Measurements from ENCODE around the gene MAML3. TPM values are rescaled to one million over a fixed set of nuclear protein-coding genes. Genes with fewer than 3 reads are reported as not detected.

The MAML3 gene
- total and polyA plus RNA-seq, 2 of the 13 experiments (the other 11 are each of a cell fraction or from before 2014, with no cell fraction given) = 0.05 to 0.13 TPM

DNA sequence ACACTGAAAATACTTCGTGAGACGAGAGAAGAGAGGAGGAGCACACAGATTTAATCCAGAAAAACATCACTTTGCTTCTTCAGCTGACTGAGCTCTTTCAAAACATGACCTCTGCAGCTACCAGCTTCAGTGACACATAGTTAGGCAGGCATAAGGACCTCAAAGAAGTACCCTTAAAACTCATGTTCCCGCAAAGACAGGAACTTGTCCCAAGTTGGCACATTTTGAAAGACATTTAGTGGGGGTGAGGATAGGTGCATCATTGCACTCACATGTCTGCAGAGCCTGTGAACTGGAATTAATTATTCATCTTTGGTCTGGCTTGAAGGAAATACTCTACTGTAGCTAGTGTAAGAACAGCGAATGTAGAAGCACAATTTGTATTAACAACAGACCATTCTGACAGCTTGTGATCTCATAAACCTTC is 266.6 kb downstream of the MAML3 start (continued):
- TF ChIP-seq, protein P1, sequence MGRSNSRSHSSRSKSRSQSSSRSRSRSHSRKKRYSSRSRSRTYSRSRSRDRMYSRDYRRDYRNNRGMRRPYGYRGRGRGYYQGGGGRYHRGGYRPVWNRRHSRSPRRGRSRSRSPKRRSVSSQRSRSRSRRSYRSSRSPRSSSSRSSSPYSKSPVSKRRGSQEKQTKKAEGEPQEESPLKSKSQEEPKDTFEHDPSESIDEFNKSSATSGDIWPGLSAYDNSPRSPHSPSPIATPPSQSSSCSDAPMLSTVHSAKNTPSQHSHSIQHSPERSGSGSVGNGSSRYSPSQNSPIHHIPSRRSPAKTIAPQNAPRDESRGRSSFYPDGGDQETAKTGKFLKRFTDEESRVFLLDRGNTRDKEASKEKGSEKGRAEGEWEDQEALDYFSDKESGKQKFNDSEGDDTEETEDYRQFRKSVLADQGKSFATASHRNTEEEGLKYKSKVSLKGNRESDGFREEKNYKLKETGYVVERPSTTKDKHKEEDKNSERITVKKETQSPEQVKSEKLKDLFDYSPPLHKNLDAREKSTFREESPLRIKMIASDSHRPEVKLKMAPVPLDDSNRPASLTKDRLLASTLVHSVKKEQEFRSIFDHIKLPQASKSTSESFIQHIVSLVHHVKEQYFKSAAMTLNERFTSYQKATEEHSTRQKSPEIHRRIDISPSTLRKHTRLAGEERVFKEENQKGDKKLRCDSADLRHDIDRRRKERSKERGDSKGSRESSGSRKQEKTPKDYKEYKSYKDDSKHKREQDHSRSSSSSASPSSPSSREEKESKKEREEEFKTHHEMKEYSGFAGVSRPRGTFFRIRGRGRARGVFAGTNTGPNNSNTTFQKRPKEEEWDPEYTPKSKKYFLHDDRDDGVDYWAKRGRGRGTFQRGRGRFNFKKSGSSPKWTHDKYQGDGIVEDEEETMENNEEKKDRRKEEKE (IDR thresholded peaks at IDR 0.05) = no peak
- no peak for TF ChIP-seq STAG1 (CRISPR knock-in tag; IDR thresholded peaks at IDR 0.05)

DNA sequence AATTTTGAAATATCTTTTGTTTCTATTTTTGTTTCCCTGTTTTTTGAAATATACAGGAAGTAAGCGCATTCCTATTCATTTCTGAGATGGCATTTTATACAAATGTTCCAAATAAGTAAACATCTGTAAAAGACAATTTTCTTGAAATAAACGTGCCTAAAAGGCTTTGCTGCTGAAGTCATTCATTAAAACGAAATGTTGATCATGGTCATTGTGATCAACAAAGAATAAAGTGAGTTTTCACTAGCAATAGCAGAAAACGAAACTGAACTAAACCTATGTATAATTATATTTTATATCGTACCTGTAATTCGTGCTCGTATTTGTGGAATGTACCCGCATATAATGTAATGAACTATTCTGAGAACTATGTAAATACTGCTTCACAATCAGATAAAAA is 267.2 kb downstream of the MAML3 start:
- Histone ChIP-seq H3K27me3 (ENCODE audit: control insufficient read depth in 1 of 2, insufficient read depth in 2 of 2, low read length in 2 of 2) (peaks cover 0 to 13% of the 10 kb centered on the region in 2 experiments; a peak in 2 of 5 replicates), H3K27ac (ENCODE audit: extremely low read length, insufficient read depth, low read length) (no peak overlapping the region), H3K4me3 (replicated peaks in 1 of 3; ENCODE audit: insufficient read depth in 1 of 3, low read depth in 2 of 3, low read length in 3 of 3) (no peak overlapping the region), H2AFZ (ENCODE audit: low read length) (no peak overlapping the region), H4K20me1 (ENCODE audit: insufficient read depth, low read length) (no peaks in the 10 kb centered on the region), H3K9ac (ENCODE audit: insufficient read depth, low read depth, low read length) (no peak overlapping the region), H3K36me3 (replicated peaks in 1 of 2; ENCODE audit: control insufficient read depth in 1 of 2, insufficient read depth in 2 of 2, low read length in 2 of 2) (no peaks in the 10 kb centered on the region), H3K79me2 (ENCODE audit: insufficient read depth, low read length) (no peaks in the 10 kb centered on the region), H3K4me2 (ENCODE audit: low read depth, low read length) (peak overlapping the region; percentile 14; the same call in 1 of the 2 replicates), H3K9me3 (ENCODE audit: low read length) (no peaks in the 10 kb centered on the region), H3K4me1 (ENCODE audit: insufficient read depth, low read length) (peaks cover 40% of the 10 kb centered on the region)
- in situ Hi-C loops (cut with HindIII; ENCODE audit: extremely low pct_ligation_motif_present, low pct_unique_long_range_greater_than_20kb) = no loop called here
- intact Hi-C loops (cut with micrococcal nuclease; ENCODE audit: unreplicated experiment) = no loop called here
- CTCF ChIA-PET (ENCODE audit: low intra/inter-chr PET ratio, low total read pairs) = no interaction called here
- 47% methylated on average over 8 of the region's 8 CpGs for WGBS (ENCODE audit: low lambda C conversion rate)
- DNase-seq (ENCODE audit: low spot score) = no peak
- POLR2A ChIA-PET = no interaction called here
- FAIRE-seq = no peak
- no peak for ATAC-seq
- TF ChIP-seq MIER3 (CRISPR knock-in tag; IDR thresholded peaks at IDR 0.05; ENCODE audit: borderline replicate concordance) (no peak), ZNF484 (CRISPR knock-in tag; IDR thresholded peaks at IDR 0.05; ENCODE audit: borderline replicate concordance, low read depth) (no peak), RBFOX2 (IDR thresholded peaks at IDR 0.05; ENCODE audit: low read depth, low read length) (no peak), KLF15 (CRISPR knock-in tag; IDR thresholded peaks at IDR 0.05; ENCODE audit: borderline replicate concordance) (no peak), SMARCC2 (IDR thresholded peaks at IDR 0.05) (no peak), LCORL (IDR thresholded peaks at IDR 0.05) (no peak), LCORL (CRISPR knock-in tag; IDR thresholded peaks at IDR 0.05) (no peak), ZNF562 (CRISPR knock-in tag; IDR thresholded peaks at IDR 0.05; ENCODE audit: borderline replicate concordance) (no peak)
- TF ChIP-seq, protein P2, sequence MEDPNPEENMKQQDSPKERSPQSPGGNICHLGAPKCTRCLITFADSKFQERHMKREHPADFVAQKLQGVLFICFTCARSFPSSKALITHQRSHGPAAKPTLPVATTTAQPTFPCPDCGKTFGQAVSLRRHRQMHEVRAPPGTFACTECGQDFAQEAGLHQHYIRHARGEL (CRISPR knock-in tag; IDR thresholded peaks at IDR 0.05) = no peak
- TF ChIP-seq, protein P3, sequence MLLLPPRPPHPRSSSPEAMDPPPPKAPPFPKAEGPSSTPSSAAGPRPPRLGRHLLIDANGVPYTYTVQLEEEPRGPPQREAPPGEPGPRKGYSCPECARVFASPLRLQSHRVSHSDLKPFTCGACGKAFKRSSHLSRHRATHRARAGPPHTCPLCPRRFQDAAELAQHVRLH (CRISPR knock-in tag; IDR thresholded peaks at IDR 0.05; ENCODE audit: borderline replicate concordance, low read depth) = no peak
- TF ChIP-seq, protein P4, sequence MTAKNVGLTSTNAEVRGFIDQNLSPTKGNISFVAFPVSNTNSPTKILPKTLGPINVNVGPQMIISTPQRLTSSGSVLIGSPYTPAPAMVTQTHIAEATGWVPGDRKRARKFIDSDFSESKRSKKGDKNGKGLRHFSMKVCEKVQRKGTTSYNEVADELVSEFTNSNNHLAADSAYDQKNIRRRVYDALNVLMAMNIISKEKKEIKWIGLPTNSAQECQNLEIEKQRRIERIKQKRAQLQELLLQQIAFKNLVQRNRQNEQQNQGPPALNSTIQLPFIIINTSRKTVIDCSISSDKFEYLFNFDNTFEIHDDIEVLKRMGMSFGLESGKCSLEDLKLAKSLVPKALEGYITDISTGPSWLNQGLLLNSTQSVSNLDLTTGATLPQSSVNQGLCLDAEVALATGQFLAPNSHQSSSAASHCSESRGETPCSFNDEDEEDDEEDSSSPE (CRISPR knock-in tag; IDR thresholded peaks at IDR 0.05) = no peak
- TF ChIP-seq, protein P5, sequence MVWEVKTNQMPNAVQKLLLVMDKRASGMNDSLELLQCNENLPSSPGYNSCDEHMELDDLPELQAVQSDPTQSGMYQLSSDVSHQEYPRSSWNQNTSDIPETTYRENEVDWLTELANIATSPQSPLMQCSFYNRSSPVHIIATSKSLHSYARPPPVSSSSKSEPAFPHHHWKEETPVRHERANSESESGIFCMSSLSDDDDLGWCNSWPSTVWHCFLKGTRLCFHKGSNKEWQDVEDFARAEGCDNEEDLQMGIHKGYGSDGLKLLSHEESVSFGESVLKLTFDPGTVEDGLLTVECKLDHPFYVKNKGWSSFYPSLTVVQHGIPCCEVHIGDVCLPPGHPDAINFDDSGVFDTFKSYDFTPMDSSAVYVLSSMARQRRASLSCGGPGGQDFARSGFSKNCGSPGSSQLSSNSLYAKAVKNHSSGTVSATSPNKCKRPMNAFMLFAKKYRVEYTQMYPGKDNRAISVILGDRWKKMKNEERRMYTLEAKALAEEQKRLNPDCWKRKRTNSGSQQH (CRISPR knock-in tag; IDR thresholded peaks at IDR 0.05; ENCODE audit: low read depth) = no peak
- no TSS peak for BruUV-seq (replicated peaks)

Measured in HepG2 (cell line).